NCI-H1105 (cell line): ENCODE data around the gene BAIAP2L2.
"Not testable (repeated sequence)": the region's sequence is repeated elsewhere in the genome, so short reads cannot be mapped to it uniquely, and the experiment has no call there.

Experiments used
- DNase-seq: peaks from one replicate; lab custom pipeline; 2025; lab: John Stamatoyannopoulos, UW

The BAIAP2L2 gene

GRCh38 chr22:38038890-38039812 is 71.3 kb downstream of the BAIAP2L2 start:
- no peak for DNase-seq

- no peak for DNase-seq
These were observed 72.1 kb downstream of the BAIAP2L2 start for GRCh38 chr22:38038426-38038825.

GRCh38 chr22:38037367-38038150 is 72.9 kb downstream of the BAIAP2L2 start:
- not testable (repeated sequence) for DNase-seq

GRCh38 chr22:38036392-38037062 is 74.0 kb downstream of the BAIAP2L2 start:
- DNase-seq: no peak

GRCh38 chr22:38035530-38035885 is 75.0 kb downstream of the BAIAP2L2 start:
- DNase-seq: no peak
